Neural cell (in vitro differentiated cells): Measurements from ENCODE around the gene NTPCR.

Experiments
- EP300 ChIP-seq: fragments of 450-650 bp; conservative IDR thresholded peaks from 2 replicates; pipeline ENCODE4 v1.6.1; 2014; ENCODE audit warnings: antibody characterized with exemption, mild to moderate bottlenecking, moderate library complexity; ENCODE audit not compliant: poor library complexity, severe bottlenecking
- EZH2 ChIP-seq: fragments of 200-600, 300-800 bp; shearing (Covaris generic), sonication (generic); IDR thresholded peaks from 2 replicates; pipeline ENCODE4 v1.6.1; 2014; ENCODE audit warnings: antibody characterized with exemption, low read length, borderline replicate concordance, mild to moderate bottlenecking; ENCODE audit not compliant: insufficient read depth, poor library complexity, severe bottlenecking
- MXI1 ChIP-seq: fragments of 450-650 bp; conservative IDR thresholded peaks from 2 replicates; pipeline ENCODE4 v1.6.1; 2014; ENCODE audit warnings: antibody characterized with exemption, mild to moderate bottlenecking; ENCODE audit not compliant: poor library complexity, severe bottlenecking
- POLR2AphosphoS5 ChIP-seq: IDR thresholded peaks from 2 replicates; pipeline ENCODE4 v1.6.1; 2012
- RAD21 ChIP-seq: fragments of 450-650 bp; conservative IDR thresholded peaks from 2 replicates; pipeline ENCODE4 v1.6.1; 2014; ENCODE audit warnings: antibody characterized with exemption, mild to moderate bottlenecking, moderate library complexity
- TAF1 ChIP-seq: IDR thresholded peaks from 2 replicates; pipeline ENCODE4 v1.6.1; 2012; ENCODE audit warnings: low read depth
- TF ChIP-seq, protein P1 (sequence below): fragments of 450-650 bp; IDR thresholded peaks from 2 replicates; pipeline ENCODE4 v1.5.1; 2014; ENCODE audit warnings: antibody characterized with exemption, mild to moderate bottlenecking, moderate library complexity; ENCODE audit not compliant: poor library complexity, severe bottlenecking

- TF ChIP-seq, protein P1, sequence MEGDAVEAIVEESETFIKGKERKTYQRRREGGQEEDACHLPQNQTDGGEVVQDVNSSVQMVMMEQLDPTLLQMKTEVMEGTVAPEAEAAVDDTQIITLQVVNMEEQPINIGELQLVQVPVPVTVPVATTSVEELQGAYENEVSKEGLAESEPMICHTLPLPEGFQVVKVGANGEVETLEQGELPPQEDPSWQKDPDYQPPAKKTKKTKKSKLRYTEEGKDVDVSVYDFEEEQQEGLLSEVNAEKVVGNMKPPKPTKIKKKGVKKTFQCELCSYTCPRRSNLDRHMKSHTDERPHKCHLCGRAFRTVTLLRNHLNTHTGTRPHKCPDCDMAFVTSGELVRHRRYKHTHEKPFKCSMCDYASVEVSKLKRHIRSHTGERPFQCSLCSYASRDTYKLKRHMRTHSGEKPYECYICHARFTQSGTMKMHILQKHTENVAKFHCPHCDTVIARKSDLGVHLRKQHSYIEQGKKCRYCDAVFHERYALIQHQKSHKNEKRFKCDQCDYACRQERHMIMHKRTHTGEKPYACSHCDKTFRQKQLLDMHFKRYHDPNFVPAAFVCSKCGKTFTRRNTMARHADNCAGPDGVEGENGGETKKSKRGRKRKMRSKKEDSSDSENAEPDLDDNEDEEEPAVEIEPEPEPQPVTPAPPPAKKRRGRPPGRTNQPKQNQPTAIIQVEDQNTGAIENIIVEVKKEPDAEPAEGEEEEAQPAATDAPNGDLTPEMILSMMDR: no peak
- TF ChIP-seq POLR2AphosphoS5: no peak
- no peak for TF ChIP-seq EP300
- TF ChIP-seq EZH2: no peak
- TF ChIP-seq RAD21: no peak
- no peak for TF ChIP-seq MXI1
- TF ChIP-seq TAF1: no peak
These were observed 33.6 kb downstream of the NTPCR start for GRCh38 chr1:232983817-232984567.
